PC-9 (cell line): ENCODE results near the gene KCNH1. TPM values are rescaled to one million over a fixed set of nuclear protein-coding genes. Genes with fewer than 3 reads are reported as not detected.

Experiments used
- BruUV-seq: library from RNA; stranded (reverse); fragments of 400-500 nt; replicated peaks from 2 replicates; lab custom pipeline; 2021; lab: Mats Ljungman, UMichigan
- CTCF ChIA-PET: fragments of 300-600 bp; sonication (Branson Sonifier 250); formaldehyde crosslinking; loops from one replicate; lab custom pipeline; 2022; ENCODE audit warnings: antibody characterized with exemption; lab: Charles Lee
- POLR2A ChIA-PET: fragments of 300-600 bp; sonication (Branson Sonifier 250); formaldehyde crosslinking; loops from one replicate; lab custom pipeline; 2022; ENCODE audit warnings: antibody characterized with exemption; ENCODE audit not compliant: unreplicated experiment; lab: Charles Lee
- DNase-seq, 2 experiments: peaks; one replicate each; pipeline versions ENCODE4 v3.0.0 to v3.0.0-alpha.2; 2015 to 2022; ENCODE audit warnings: mixed read lengths in 1 of 2
- H2AFZ ChIP-seq: fragments of 200-600 bp; sonication (generic); 2 replicates; pipeline ENCODE4 v1.8.1; 2017; ENCODE audit warnings: antibody characterized with exemption
- H3F3A ChIP-seq: fragments of 200-600 bp; sonication (generic); 2 replicates; pipeline ENCODE4 v1.8.1; 2017; ENCODE audit warnings: antibody characterized with exemption, mild to moderate bottlenecking, low read depth; ENCODE audit not compliant: insufficient read depth
- H3K27ac ChIP-seq: fragments of 200-600 bp; sonication (generic); 2 replicates; pipeline ENCODE4 v1.6.1; 2016; ENCODE audit warnings: mixed run types
- H3K27me3 ChIP-seq: fragments of 200-600 bp; sonication (generic); 2 replicates; pipeline ENCODE4 v1.6.1; 2016; ENCODE audit warnings: low read depth, mixed run types; ENCODE audit not compliant: insufficient read depth
- H3K36me3 ChIP-seq: fragments of 200-600 bp; sonication (generic); 2 replicates; pipeline ENCODE4 v1.6.1; 2016; ENCODE audit warnings: low read depth, mixed run types
- H3K4me1 ChIP-seq: fragments of 200-600 bp; sonication (generic); replicated peaks from 2 replicates; pipeline ENCODE4 v1.6.1; 2016; ENCODE audit warnings: mixed run types; ENCODE audit not compliant: insufficient read depth
- H3K4me2 ChIP-seq: fragments of 200-600 bp; sonication (generic); 2 replicates; pipeline ENCODE4 v1.6.1; 2017; ENCODE audit warnings: mixed run types
- H3K4me3 ChIP-seq: fragments of 200-600 bp; sonication (generic); 2 replicates; pipeline ENCODE4 v1.6.1; 2016; ENCODE audit warnings: mixed run types
- H3K79me2 ChIP-seq: fragments of 200-600 bp; sonication (generic); 2 replicates; pipeline ENCODE4 v1.6.1; 2017; ENCODE audit warnings: low read depth, mixed run types
- H3K9me2 ChIP-seq: fragments of 200-600 bp; sonication (generic); 2 replicates; pipeline ENCODE4 v1.8.1; 2017; ENCODE audit warnings: mild to moderate bottlenecking; ENCODE audit not compliant: insufficient read depth
- H3K9me3 ChIP-seq: fragments of 200-600 bp; sonication (generic); 2 replicates; pipeline ENCODE4 v1.8.1; 2016; ENCODE audit warnings: low read depth; ENCODE audit not compliant: insufficient read depth
- H4K20me1 ChIP-seq: fragments of 200-600 bp; sonication (generic); 2 replicates; pipeline ENCODE4 v1.8.1; 2017; ENCODE audit not compliant: insufficient read depth
- EZH2 ChIP-seq: fragments of 200-600 bp; sonication (generic); IDR thresholded peaks from 2 replicates; pipeline ENCODE4 v1.8.0; 2017; ENCODE audit warnings: antibody characterized with exemption, low read depth
- intact Hi-C: fragments of 100-400 bp; cut with micrococcal nuclease; formaldehyde crosslinking; loops from one replicate; pipeline ENCODE4 v1.10.0; 2022; ENCODE audit not compliant: unreplicated experiment
- total RNA-seq: library from RNA; stranded (reverse); gene quantifications from 2 replicates; pipeline ENCODE4 v1.2.3, GENCODE V29; 2021
- TF ChIP-seq, protein P1 (sequence below): fragments of 200-600 bp; sonication (generic); conservative IDR thresholded peaks from 2 replicates; pipeline ENCODE4 v1.6.1; 2017; ENCODE audit warnings: mixed run types, antibody characterized with exemption, mild to moderate bottlenecking, moderate library complexity

KCNH1 gene
- total RNA-seq, 1 experiment from 2014 or later = not detected

DNA sequence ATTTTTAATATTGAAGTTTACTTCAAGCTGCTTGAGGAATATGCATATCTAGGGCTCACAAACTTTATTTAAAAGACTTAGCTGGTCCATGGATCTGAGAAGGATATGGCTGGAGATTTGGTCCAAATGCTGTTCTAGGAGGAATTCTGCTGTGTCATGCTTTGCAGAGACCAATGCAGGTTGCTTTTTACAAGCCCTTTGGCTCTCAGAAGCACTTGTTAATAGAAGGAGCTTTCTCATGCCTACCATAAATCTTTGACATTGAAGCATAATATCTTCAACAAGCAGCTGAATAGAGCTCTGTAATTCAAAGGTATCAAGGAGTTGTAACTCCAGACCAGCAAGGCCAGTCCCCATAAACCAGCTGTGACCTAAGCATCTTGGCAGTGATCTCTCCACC is 506.2 kb downstream of the KCNH1 start:
- Histone ChIP-seq H3K27ac (no peak overlapping the region), H3K9me3 (no peaks in the 10 kb centered on the region), H3F3A (no peaks in the 10 kb centered on the region), H2AFZ (no peak overlapping the region), H3K79me2 (no peaks in the 10 kb centered on the region), H3K4me2 (no peak overlapping the region), H3K4me3 (no peak overlapping the region), H4K20me1 (no peaks in the 10 kb centered on the region), H3K4me1 (no peaks in the 10 kb centered on the region), H3K36me3 (no peaks in the 10 kb centered on the region), H3K9me2 (no peaks in the 10 kb centered on the region), H3K27me3 (no peaks in the 10 kb centered on the region)
- no peak for TF ChIP-seq EZH2
- TF ChIP-seq, protein P1, sequence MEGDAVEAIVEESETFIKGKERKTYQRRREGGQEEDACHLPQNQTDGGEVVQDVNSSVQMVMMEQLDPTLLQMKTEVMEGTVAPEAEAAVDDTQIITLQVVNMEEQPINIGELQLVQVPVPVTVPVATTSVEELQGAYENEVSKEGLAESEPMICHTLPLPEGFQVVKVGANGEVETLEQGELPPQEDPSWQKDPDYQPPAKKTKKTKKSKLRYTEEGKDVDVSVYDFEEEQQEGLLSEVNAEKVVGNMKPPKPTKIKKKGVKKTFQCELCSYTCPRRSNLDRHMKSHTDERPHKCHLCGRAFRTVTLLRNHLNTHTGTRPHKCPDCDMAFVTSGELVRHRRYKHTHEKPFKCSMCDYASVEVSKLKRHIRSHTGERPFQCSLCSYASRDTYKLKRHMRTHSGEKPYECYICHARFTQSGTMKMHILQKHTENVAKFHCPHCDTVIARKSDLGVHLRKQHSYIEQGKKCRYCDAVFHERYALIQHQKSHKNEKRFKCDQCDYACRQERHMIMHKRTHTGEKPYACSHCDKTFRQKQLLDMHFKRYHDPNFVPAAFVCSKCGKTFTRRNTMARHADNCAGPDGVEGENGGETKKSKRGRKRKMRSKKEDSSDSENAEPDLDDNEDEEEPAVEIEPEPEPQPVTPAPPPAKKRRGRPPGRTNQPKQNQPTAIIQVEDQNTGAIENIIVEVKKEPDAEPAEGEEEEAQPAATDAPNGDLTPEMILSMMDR = no peak
- intact Hi-C loops = no loop called here
- BruUV-seq = no TSS peak
- ChIA-PET CTCF (no interaction called here), POLR2A (no interaction called here)
- DNase-seq = no peak

Other genes with a start within 250 kb of the KCNH1 start
- gene RCOR3, start 125.2 kb upstream of the KCNH1 start, total RNA-seq = 42.1 and 48.7 TPM in 2 replicates
- gene TRAF5, start 192.7 kb upstream of the KCNH1 start, total RNA-seq = 8.1 and 10.9 TPM in 2 replicates